Measurements from ENCODE around the gene ZG16. TPM values are rescaled to one million over a fixed set of nuclear protein-coding genes. Genes with fewer than 3 reads are reported as not detected.

The ZG16 gene
- total and polyA plus RNA-seq, 8 donors, result 0.76 to 33.6 (median 1.1) TPM; not detected in 5

GRCh38 chr16:29816694-29817441, 38.8 kb downstream of the ZG16 start:
- intact Hi-C loops (cut with DNase I; ENCODE audit: low total_unique reads), result no loop called here
- 2 to 5% (median 3%) methylated on average over 29 to 37 of the region's 37 CpGs for WGBS, 5 donors
- TF ChIP-seq EP300 (IDR thresholded peaks at IDR 0.05), result no peak
- peak in 1 of 3 donors; percentile 23 for TF ChIP-seq POLR2AphosphoS5 (IDR thresholded peaks at IDR 0.05)
- no peak for TF ChIP-seq CTCF (IDR thresholded peaks at IDR 0.05)

GRCh38 chr16:29818082-29818481, 40.0 kb downstream of the ZG16 start:
- Histone ChIP-seq H3K36me3 (peaks cover 0 to 21% (median 18%) of the 10 kb centered on the region in 4 donors), H3K4me3 (peak overlapping the region in 1 of 4 donors; percentile 87), H3K27me3 (peaks cover 0 to 6% (median 0%) of the 10 kb centered on the region in 3 donors), H3K27ac (peak overlapping the region in 4 of 5 donors; percentile 94 to 98 (median 96)), H3K9me3 (no peaks in the 10 kb centered on the region), H3K4me1 (peaks cover 53 to 86% (median 83%) of the 10 kb centered on the region in 4 donors)
- TF ChIP-seq CTCF (IDR thresholded peaks at IDR 0.05), result no peak
- no peak for TF ChIP-seq POLR2AphosphoS5 (IDR thresholded peaks at IDR 0.05)
- TF ChIP-seq POLR2A (IDR thresholded peaks at IDR 0.05), result no peak
- no peak for TF ChIP-seq EP300 (IDR thresholded peaks at IDR 0.05)
- no peak for DNase-seq
- intact Hi-C loops (cut with DNase I; ENCODE audit: low total_unique reads), result no loop called here
- 61 to 82% (median 69%) methylated on average over 4 of the region's 4 CpGs for WGBS, 5 donors

More at GRCh38 chr16:29816694-29817441, 38.8 kb downstream of the ZG16 start:
- H3K4me3 ChIP-seq, result peak overlapping the region; percentile 64 to 87 (median 71)
- DNase-seq, result peak; percentile 65 to 81
- no peaks in the 10 kb centered on the region for H3K9me3 ChIP-seq
- peaks cover 0 to 21% (median 16%) of the 10 kb centered on the region in 4 donors for H3K36me3 ChIP-seq
- H3K27me3 ChIP-seq, result peaks cover 0 to 18% (median 0%) of the 10 kb centered on the region in 3 donors
- H3K27ac ChIP-seq, result peak overlapping the region; percentile 94 to 98 (median 96)
- peaks cover 50 to 86% (median 83%) of the 10 kb centered on the region in 4 donors for H3K4me1 ChIP-seq

- intact Hi-C loops (cut with DNase I; ENCODE audit: low total_unique reads), result no loop called here
- H3K4me3 ChIP-seq, result peak overlapping the region in 3 of 4 donors; percentile 66 to 80 (median 77)
- peaks cover 62 to 86% (median 84%) of the 10 kb centered on the region in 4 donors for H3K4me1 ChIP-seq
- peak overlapping the region; percentile 58 to 97 (median 94) for H3K27ac ChIP-seq
- TF ChIP-seq CTCF (IDR thresholded peaks at IDR 0.05), result peak in 2 of 7 experiments; percentile 22 to 38
- TF ChIP-seq POLR2A (IDR thresholded peaks at IDR 0.05), result no peak
- H3K9me3 ChIP-seq, result no peaks in the 10 kb centered on the region
- no peaks in the 10 kb centered on the region for H3K27me3 ChIP-seq
- 42 to 58% (median 50%) methylated on average over 15 of the region's 15 CpGs for WGBS, 5 donors
- H3K36me3 ChIP-seq, result peaks cover 0 to 21% (median 18%) of the 10 kb centered on the region in 4 donors
- peak in 1 of 2 donors; percentile 40 for DNase-seq
Observed at GRCh38 chr16:29819506-29819905, 41.5 kb downstream of the ZG16 start.

GRCh38 chr16:29820271-29820701, 42.2 kb downstream of the ZG16 start, which contains the start of gene MVP:
TSS of gene MVP (plus strand) at chr16:29820462. CDS start at chr16:29830550, 10,088 bp downstream.
- no peaks in the 10 kb centered on the region for H3K9me3 ChIP-seq
- WGBS, 5 donors, result 0 to 1% (median 0%) methylated on average over 4 of the region's 4 CpGs
- H3K4me1 ChIP-seq, result peaks cover 62 to 86% (median 84%) of the 10 kb centered on the region in 4 donors
- peaks cover 0 to 21% (median 18%) of the 10 kb centered on the region in 4 donors for H3K36me3 ChIP-seq
- peak within 1 kb of the TSS; percentile 87 to 97 (median 94) for H3K27ac ChIP-seq
- DNase-seq, result peak; percentile 78 to 87
- H3K4me3 ChIP-seq, result peak within 1 kb of the TSS; percentile 57 to 80 (median 72)
- intact Hi-C loops (cut with DNase I; ENCODE audit: low total_unique reads), result no loop called here
- no peak for TF ChIP-seq CTCF (IDR thresholded peaks at IDR 0.05)
- TF ChIP-seq EP300 (IDR thresholded peaks at IDR 0.05), result peak; percentile 15
- no peak for TF ChIP-seq POLR2A (IDR thresholded peaks at IDR 0.05)
- TF ChIP-seq POLR2AphosphoS5 (IDR thresholded peaks at IDR 0.05), result peak; percentile 32 to 92 (median 84)
- no peaks in the 10 kb centered on the region for H3K27me3 ChIP-seq
